A673 (cell line): Measurements from ENCODE around the gene LEFTY2. TPM values are rescaled to one million over a fixed set of nuclear protein-coding genes. Genes with fewer than 3 reads are reported as not detected.

Experiments used
- BruUV-seq: library from RNA; stranded (reverse); fragments of 400-500 nt; replicated peaks from 2 replicates; lab custom pipeline; 2021; lab: Mats Ljungman, UMichigan
- CTCF ChIA-PET: fragments of 300-600 bp; sonication (Branson Sonifier 250); formaldehyde crosslinking; loops from one replicate; lab custom pipeline; 2022; ENCODE audit warnings: antibody characterized with exemption; lab: Charles Lee
- POLR2A ChIA-PET: fragments of 300-600 bp; sonication (Branson Sonifier 250); formaldehyde crosslinking; loops from one replicate; lab custom pipeline; 2022; ENCODE audit warnings: antibody characterized with exemption; ENCODE audit not compliant: low non-redundant PET; lab: Charles Lee
- DNase-seq: peaks from one replicate; pipeline ENCODE4 v3.0.0-alpha.2; 2015; ENCODE audit warnings: low spot score
- H3K27ac ChIP-seq: fragments of 200-600 bp; sonication (generic); 2 replicates; pipeline ENCODE4 v1.5.1; 2016; ENCODE audit warnings: mixed run types, low read depth, mild to moderate bottlenecking, mixed read lengths, antibody characterized with exemption, low read length; ENCODE audit not compliant: poor library complexity, severe bottlenecking
- H3K27me3 ChIP-seq: fragments of 200-600 bp; sonication (generic); replicated peaks from 2 replicates; pipeline ENCODE4 v1.6.1; 2017; ENCODE audit warnings: mixed run types, low read depth, mild to moderate bottlenecking, mixed read lengths, antibody characterized with exemption, low read length; ENCODE audit not compliant: insufficient read depth, poor library complexity
- H3K36me3 ChIP-seq: fragments of 200-600 bp; sonication (generic); 2 replicates; pipeline ENCODE4 v1.6.1; 2016; ENCODE audit warnings: mixed run types, mild to moderate bottlenecking, mixed read lengths, antibody characterized with exemption, low read length; ENCODE audit not compliant: insufficient read depth, poor library complexity, severe bottlenecking
- H3K4me1 ChIP-seq: fragments of 200-600 bp; sonication (generic); 2 replicates; pipeline ENCODE4 v1.6.1; 2017; ENCODE audit warnings: mixed run types, mild to moderate bottlenecking, mixed read lengths, antibody characterized with exemption, low read length; ENCODE audit not compliant: insufficient read depth, poor library complexity, severe bottlenecking
- H3K4me3 ChIP-seq: fragments of 200-600 bp; sonication (generic); 2 replicates; pipeline ENCODE4 v1.5.1; 2016; ENCODE audit warnings: low read depth, mixed run types, mild to moderate bottlenecking, mixed read lengths, low read length; ENCODE audit not compliant: poor library complexity, severe bottlenecking
- H3K9me3 ChIP-seq: fragments of 200-600 bp; sonication (generic); 2 replicates; pipeline ENCODE4 v1.6.1; 2016; ENCODE audit warnings: mixed run types, low read depth, mild to moderate bottlenecking, mixed read lengths, antibody characterized with exemption, low read length; ENCODE audit not compliant: poor library complexity, severe bottlenecking
- EZH2 ChIP-seq: fragments of 200-600 bp; sonication (generic); IDR thresholded peaks from 2 replicates; pipeline ENCODE4 v1.6.1; 2017; ENCODE audit warnings: borderline replicate concordance, low read depth, mild to moderate bottlenecking, mixed read lengths, antibody characterized with exemption, low read length; ENCODE audit not compliant: poor library complexity, severe bottlenecking
- intact Hi-C: fragments of 100-400 bp; cut with micrococcal nuclease; formaldehyde crosslinking; loops from one replicate; pipeline ENCODE4 v1.10.0; 2022; ENCODE audit not compliant: unreplicated experiment
- total RNA-seq: library from RNA; stranded (reverse); gene quantifications from 2 replicates; pipeline ENCODE4 v1.2.3, GENCODE V29; 2021
- TF ChIP-seq, protein P1 (sequence below): fragments of 300-800, 200-600 bp; sonication (generic); conservative IDR thresholded peaks from 2 replicates; pipeline ENCODE4 v1.5.1; 2017; ENCODE audit warnings: low read depth, mild to moderate bottlenecking, antibody characterized with exemption, low read length, moderate library complexity, mixed read lengths

Gene LEFTY2
- total RNA-seq, 1 experiment from 2014 or later, result not detected

DNA sequence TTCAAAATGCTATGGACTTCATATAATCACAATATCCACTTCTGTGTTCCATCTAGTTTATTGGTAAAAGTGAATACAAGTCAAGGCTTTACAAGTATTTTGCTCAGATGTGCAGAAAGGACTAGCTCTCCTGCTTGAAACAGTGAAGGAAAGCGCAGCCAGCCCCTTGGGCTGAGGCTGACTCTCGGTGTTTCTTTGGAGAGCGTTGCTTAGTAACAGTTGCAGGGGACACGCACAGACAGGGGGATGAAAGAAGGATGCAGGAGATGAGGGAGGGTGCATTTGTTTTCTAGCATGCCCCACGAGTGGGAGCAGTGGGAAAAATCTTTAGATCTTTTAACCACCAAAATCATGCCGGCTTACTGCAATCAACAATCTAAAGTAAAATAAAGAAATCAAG lies 26.1 kb downstream of the LEFTY2 start:
- Histone ChIP-seq H3K36me3 (peaks cover 23% of the 10 kb centered on the region), H3K27me3 (no peaks in the 10 kb centered on the region), H3K4me3 (no peak overlapping the region), H3K9me3 (no peaks in the 10 kb centered on the region), H3K27ac (no peak overlapping the region), H3K4me1 (peaks cover 14% of the 10 kb centered on the region)
- POLR2A ChIA-PET, result no interaction called here
- CTCF ChIA-PET, result no interaction called here
- no peak for TF ChIP-seq EZH2
- TF ChIP-seq, protein P1, sequence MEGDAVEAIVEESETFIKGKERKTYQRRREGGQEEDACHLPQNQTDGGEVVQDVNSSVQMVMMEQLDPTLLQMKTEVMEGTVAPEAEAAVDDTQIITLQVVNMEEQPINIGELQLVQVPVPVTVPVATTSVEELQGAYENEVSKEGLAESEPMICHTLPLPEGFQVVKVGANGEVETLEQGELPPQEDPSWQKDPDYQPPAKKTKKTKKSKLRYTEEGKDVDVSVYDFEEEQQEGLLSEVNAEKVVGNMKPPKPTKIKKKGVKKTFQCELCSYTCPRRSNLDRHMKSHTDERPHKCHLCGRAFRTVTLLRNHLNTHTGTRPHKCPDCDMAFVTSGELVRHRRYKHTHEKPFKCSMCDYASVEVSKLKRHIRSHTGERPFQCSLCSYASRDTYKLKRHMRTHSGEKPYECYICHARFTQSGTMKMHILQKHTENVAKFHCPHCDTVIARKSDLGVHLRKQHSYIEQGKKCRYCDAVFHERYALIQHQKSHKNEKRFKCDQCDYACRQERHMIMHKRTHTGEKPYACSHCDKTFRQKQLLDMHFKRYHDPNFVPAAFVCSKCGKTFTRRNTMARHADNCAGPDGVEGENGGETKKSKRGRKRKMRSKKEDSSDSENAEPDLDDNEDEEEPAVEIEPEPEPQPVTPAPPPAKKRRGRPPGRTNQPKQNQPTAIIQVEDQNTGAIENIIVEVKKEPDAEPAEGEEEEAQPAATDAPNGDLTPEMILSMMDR, result no peak
- intact Hi-C loops, result no loop called here
- no peak for DNase-seq
- BruUV-seq, result no TSS peak

DNA sequence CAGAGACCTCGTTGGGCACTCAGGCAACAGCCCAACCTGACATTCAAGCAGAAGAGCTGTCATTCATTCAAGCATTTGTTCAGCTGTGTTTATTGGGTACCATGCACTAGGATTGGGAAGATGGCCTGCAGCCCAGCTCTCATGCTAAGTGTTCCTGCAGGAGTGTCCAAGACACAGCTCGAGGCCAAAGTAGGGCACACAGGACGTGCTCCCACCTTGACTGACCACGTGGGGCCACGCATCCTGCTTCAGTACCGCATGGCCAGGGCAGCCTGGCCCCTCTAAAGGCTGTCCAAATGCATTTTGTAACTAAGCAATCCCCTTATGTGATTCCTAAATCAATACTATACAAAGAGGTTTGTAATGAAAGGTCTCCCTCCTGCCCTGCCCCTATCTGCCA lies 26.6 kb downstream of the LEFTY2 start:
- H3K27ac ChIP-seq, result no peak overlapping the region
- no peak overlapping the region for H3K4me3 ChIP-seq
- intact Hi-C loops, result no loop called here
- CTCF ChIA-PET, result no interaction called here
- POLR2A ChIA-PET, result no interaction called here
- H3K27me3 ChIP-seq, result no peaks in the 10 kb centered on the region
- no peak for DNase-seq
- peaks cover 8% of the 10 kb centered on the region for H3K4me1 ChIP-seq
- no TSS peak for BruUV-seq
- no peak for TF ChIP-seq EZH2
- TF ChIP-seq, protein P1, result no peak
- peaks cover 23% of the 10 kb centered on the region for H3K36me3 ChIP-seq
- no peaks in the 10 kb centered on the region for H3K9me3 ChIP-seq

- H3K9me3 ChIP-seq, result no peaks in the 10 kb centered on the region
- intact Hi-C loops, result loop anchor here (1.0 kb wide), 1 partner anchor 436 kb away; no protein-coding TSS in a partner anchor
- no peaks in the 10 kb centered on the region for H3K4me1 ChIP-seq
- no TSS peak for BruUV-seq
- no peak overlapping the region for H3K27ac ChIP-seq
- H3K36me3 ChIP-seq, result no peaks in the 10 kb centered on the region
- POLR2A ChIA-PET, result no interaction called here
- no peak overlapping the region for H3K4me3 ChIP-seq
- CTCF ChIA-PET, result interaction anchor here (0.6 to 1.5 kb wide), 5 partner anchors 9 to 437 kb away, joined by 3 to 5 read pairs (median 4); partner anchors contain the start of gene TMEM63A
- DNase-seq, result peak; percentile 67
- H3K27me3 ChIP-seq, result no peaks in the 10 kb centered on the region
- TF ChIP-seq, protein P1, result peak; percentile 73
- no peak for TF ChIP-seq EZH2
These were observed 29.6 kb downstream of the LEFTY2 start for GRCh38 chr1:225911191-225912130.
